NCI-H446 treated with DMSO at 0.1 percent for 48 hours (cell line): ENCODE measurements around the gene LIF.
"Not testable (repeated sequence)": the region's sequence is repeated elsewhere in the genome, so short reads cannot be mapped to it uniquely, and the experiment has no call there.

Source experiments
- DNase-seq: peaks from one replicate; lab custom pipeline; 2025; lab: John Stamatoyannopoulos, UW

LIF gene

GRCh38 chr22:30241576-30242371, 4.8 kb downstream of the LIF start:
- no peak for DNase-seq

DNA sequence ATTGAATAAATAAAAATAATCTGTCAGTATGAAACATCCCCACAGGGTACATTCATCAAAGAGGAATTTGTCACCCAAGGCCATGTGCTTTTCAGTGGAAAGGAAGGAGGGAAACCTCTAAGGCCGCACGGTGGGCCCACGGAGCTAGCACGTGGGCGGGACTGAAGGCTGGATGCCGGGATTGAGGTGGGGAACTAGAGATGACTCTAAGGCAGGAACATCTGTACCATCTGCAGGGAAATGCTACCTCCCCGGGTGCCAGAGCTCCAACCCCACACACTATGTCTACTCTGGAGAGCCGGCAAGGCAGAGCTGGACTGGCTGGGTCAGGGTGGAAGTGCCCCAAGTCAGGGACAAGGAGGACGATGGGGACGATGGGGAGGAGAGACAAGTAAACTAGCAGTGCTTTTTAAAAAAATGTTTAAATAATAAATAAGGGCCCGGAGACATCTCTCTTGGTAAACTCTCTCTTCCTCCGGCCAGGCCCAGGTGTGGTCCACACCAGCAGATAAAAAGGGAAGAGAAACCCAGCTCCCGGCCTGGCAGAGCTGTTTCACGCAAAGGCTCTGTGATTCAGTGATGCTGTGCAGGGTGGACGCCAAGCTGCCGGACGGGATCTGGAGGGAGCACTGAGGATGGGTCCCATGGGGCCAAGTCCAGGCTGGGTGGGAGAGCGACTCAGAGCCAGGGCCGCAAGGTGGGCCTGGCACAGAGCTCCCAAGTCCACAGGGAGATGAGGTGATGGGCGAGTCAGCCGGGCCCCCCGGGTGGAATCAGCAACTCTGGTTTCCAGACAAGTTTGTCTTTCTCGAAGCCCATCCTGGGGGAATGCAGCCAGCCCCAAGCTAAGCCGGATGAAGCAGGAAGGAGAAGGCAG, 5.8 kb downstream of the LIF start:
- DNase-seq, result no peak

GRCh38 chr22:30239488-30240405, 6.8 kb downstream of the LIF start:
- no peak for DNase-seq

DNA sequence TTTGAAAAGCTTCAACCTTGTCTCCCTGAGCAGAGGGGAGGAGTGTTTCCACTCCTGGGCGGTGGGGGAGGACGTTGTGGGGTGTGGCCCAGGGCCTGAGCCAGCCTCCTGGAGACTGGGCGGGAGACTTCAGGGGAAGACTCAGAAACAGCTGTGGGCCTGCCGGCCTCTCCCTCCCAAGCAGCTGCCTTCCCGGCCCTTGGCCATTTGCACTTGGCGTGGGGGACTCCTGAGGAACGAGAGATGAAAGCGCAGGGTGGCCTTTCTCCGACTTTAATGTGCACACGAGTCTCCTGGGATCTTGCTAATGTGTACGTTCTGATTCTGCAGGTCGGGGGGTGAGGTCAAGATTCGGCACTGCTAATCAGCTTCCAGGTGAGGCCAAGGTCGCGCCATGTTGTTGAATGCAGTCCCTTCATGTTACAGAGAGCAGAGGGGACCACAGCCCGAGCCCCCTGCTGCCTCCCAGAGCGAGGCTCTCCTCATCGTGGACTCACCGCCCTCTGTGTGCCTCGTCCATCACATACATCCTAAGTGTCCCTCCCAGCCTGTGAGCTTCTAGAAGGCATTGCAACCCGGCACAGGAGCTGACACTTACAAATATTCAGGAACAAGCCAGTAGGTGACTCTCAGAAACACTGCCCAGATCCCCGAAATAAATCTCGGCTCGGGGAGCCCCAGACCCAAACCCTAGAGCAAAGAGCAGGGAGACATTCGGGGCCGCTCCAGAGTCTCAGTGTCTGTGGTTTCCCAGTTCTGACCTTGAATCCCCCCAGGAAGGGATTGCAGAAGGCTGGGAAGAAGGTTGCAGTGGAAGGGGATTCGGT, 7.7 kb downstream of the LIF start:
- DNase-seq, result no peak

- no peak for DNase-seq
Measured at GRCh38 chr22:30238136-30238535, 8.4 kb downstream of the LIF start.

- DNase-seq, result no peak
Measured at GRCh38 chr22:30236875-30237274, 9.7 kb downstream of the LIF start.

DNA sequence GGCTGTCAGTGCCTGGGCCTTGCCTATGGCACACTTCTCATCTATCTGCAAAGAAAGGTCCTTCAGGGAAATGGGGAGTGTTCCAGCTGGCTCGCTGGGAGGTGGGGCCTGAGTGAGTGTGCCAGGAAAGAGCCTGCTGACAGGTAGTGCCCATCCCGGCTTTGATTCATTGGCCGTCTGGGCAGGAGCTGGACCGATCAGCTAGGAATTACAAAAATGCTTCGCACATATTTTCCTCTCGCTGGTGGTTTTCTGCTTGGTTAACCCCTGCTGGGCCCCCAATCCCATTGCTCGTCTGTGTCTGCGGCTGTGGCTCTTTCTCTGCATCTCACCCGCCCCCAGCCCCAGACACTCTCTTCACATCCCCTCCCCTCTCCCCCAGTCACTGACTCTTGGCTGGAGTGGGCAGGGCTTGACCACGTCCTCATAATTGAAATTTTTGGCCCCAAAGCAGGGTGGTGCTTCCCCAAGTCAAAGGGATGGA, 10.8 kb downstream of the LIF start:
- DNase-seq, result no peak

DNA sequence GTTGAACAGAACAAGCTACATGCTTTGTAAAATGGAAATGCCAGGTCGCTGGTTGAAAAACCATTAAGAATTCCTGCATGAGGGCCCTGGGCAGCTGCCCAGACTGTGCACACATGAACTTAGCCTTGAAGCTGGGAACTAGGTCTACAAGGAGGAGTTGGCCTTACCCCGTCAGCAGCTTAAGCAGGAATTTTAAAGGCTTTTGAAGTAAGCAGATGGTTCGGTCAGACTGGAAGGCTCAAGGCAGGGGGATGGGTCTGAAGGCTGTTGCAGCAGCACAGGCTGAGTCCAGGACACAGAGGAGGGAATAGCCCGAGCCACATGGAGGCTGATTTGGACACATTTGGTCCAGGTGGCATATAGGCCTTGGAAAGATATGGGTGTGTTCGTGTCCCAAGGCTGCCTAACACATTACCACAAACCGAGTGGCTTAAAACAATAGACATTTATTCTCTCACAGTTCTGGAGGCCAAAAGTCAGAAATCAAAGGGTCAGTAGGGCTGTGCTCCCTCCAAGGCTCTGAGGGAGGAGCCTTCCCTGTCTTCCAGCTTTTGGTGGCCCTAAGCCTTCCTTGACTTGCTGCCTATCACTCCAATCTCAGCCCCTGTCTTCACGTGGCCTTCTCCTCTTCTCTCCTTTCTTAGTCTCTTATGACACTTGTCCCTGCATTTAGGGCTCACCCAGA, 11.6 kb downstream of the LIF start:
- DNase-seq, result peak; percentile 13

- not testable (repeated sequence) for DNase-seq
Measured at GRCh38 chr22:30234325-30234724, 12.2 kb downstream of the LIF start.

- DNase-seq, result no peak
Measured at GRCh38 chr22:30233582-30233981, 13.0 kb downstream of the LIF start.

GRCh38 chr22:30232716-30233218, 13.8 kb downstream of the LIF start:
- no peak for DNase-seq

DNA sequence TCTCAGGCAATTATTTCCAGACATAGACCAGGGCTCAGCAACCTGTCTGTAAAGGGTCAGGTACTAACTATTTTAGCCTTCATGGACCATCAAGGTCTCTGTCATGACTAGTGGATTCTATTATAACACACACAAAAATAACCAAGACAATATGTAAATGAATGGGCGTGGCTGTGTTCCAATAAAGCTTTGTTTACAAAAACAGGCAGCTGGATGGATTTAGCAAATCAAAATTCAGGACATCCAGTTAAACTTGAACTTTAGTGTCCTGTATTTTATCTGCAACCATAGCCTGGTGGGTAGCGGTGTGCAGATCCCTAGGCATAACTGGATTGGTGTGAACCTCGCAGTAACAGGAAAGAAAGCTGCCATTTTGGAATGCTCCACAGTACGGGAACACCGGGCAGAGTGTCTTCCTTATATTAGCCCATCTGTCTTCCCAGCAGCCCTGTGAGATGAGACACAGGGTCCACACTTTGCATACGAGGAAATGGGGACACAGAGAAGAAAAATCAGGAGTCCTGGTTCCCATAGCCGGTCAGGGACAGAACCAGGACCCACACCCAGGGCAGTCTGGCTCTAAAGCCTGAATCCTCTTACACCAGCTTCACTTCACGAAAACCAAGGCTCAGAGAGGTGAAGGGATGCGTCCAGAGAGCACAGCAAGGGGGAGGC, 15.6 kb downstream of the LIF start:
- DNase-seq, result no peak

GRCh38 chr22:30230330-30230729, 16.2 kb downstream of the LIF start:
- no peak for DNase-seq

DNA sequence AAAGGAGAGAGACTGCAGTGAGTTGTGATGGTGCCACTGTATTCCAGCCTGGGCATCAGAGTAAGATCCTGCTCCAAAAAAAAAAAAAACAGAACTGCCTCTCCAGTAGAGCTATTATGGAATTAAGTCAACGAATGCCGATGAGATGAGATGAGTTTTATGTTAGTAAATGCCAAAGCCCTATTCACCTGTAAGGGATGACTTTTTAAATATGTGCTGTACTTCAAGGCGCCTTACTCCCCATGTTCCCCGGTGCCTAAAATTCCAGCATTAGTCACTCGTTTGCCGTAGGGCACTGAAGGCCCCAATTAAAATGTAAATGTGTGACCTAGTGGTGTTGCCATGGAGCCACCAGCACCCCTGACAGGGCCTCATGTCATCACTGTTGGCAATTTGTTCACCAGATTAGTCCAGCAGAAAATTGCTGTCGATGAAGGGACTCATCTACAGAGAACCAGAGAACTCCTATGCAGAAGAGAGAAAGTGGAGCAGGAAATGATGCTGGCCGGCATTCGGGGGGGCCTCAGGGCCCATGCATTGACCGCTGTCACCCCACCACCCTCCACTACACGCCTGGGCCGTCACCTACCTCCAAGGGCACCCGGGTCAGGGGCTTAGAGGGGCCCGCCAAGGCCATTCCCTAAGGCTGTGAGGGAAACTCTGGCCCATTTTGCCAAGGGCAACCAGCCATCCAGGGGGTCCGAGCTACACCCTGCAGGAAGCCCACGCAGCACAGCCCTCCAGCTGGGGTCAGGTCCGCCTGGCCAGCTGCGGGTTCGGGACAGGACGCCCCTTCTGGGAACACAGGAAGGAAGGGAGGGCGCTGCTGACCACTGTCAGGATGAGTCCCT, 17.8 kb downstream of the LIF start:
- no peak for DNase-seq

DNA sequence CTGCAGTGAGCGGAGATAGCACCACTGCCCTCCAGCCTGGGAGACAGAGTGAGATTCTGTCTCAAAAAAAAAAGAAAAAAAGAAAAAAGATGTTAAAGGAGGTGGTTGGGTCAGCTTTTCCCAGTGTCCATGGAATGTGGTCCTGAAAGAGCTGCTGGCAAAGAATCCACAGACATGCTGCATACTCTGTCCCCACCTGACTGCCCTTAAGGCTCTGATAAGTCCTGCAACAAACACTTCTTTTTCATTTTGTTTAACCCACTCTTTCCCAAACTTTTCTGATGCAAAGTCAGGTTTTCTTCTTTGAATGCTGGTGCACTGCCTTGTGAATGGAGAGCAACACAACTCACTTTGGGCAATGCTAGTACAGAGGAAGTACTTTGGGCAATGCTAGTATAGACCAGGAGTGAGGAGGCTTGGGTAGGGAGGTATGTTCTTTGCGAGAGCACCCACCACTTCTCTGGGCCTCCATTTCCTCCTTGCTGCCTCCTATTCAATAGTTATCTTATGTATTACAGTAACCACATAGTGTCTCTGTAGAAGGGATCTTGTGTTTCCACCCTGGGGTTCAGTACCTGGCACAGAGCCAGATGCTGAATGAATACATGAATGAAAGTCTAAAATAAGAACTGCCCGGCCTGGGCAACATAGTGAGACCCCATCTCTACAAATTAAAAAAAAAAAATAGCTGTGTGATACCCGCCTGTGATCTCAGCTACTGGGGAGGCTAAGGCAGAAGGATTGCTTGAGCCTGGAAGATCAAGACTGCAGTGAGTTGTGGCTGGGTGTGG, 18.9 kb downstream of the LIF start:
- no peak for DNase-seq

GRCh38 chr22:30226192-30226832, 20.2 kb downstream of the LIF start:
- DNase-seq, result no peak

GRCh38 chr22:30225220-30225927, 21.2 kb downstream of the LIF start:
- no peak for DNase-seq
